Activated CD8-positive, alpha-beta memory T cell treated with anti-CD3 and anti-CD28 coated beads for 48 hours (primary cell): ENCODE results near the gene RMC1.

ENCODE experiments used
- DNase-seq, 3 experiments: peaks; one replicate each; pipeline ENCODE4 v3.0.0-alpha.2; 2020; ENCODE audit warnings: low read depth in 2 of 3, low spot score in 2 of 3

The RMC1 gene

DNA sequence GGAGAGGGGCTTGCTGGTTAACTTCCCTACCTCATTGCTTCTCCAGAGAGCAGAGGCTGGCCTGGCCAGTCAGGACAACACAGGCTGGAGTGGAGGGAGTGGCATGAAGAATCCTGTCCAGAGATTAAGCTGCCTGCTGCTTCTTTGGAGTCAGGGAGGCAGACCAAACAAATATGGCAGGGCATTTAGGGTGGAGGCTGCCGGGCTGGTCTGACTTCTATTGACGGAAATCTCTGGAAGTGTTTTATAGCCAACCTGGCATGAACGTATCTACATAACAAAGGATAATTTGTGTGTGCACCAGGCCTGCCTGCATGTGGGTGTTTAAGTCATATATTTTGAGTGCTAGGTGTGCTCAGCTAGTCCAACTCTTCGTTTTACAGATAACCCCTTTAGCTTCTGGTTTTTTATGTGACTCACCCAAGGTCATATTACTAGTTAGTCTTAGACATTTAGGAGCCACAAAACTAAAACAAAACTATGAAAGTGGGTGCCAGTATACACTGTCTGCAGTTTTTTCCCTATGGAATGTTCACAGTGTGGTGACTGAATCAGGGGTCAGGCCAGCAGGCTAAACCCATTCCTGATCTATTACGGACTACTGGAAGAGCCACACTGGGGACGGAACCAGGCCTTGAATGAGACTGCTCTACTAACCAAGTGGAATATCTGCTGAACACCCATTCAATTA, 77.5 kb downstream of the RMC1 start:
- DNase-seq = no peak
